Measurements from ENCODE around the gene COL20A1.
A peak's percentile ranks its signal among the peaks of the same experiment; 100 is the strongest.

Gene COL20A1

GRCh38 chr20:63277466-63278272, 15.3 kb upstream of the COL20A1 start:
- DNase-seq (ENCODE audit: low spot score), result no peak

- no peak for DNase-seq (ENCODE audit: low spot score)
These were observed 14.3 kb upstream of the COL20A1 start for GRCh38 chr20:63278661-63279060.

- no peak for DNase-seq (ENCODE audit: low spot score)
These were observed 13.1 kb upstream of the COL20A1 start for GRCh38 chr20:63279931-63280330.

GRCh38 chr20:63280371-63280770, 12.6 kb upstream of the COL20A1 start:
- no peak for DNase-seq (ENCODE audit: low spot score)

GRCh38 chr20:63280929-63281545, 11.9 kb upstream of the COL20A1 start:
- DNase-seq (ENCODE audit: low spot score), result peak; percentile 75

- DNase-seq (ENCODE audit: low spot score), result no peak
These were observed 11.0 kb upstream of the COL20A1 start for GRCh38 chr20:63281742-63282665.

GRCh38 chr20:63282946-63283345, 10.0 kb upstream of the COL20A1 start:
- DNase-seq (ENCODE audit: low spot score), result no peak

GRCh38 chr20:63283397-63284082, 9.4 kb upstream of the COL20A1 start:
- DNase-seq (ENCODE audit: low spot score), result no peak

GRCh38 chr20:63284083-63284440, 8.9 kb upstream of the COL20A1 start:
- no peak for DNase-seq (ENCODE audit: low spot score)

- DNase-seq (ENCODE audit: low spot score), result no peak
These were observed 8.4 kb upstream of the COL20A1 start for GRCh38 chr20:63284544-63284949.

- DNase-seq (ENCODE audit: low spot score), result no peak
These were observed 7.9 kb upstream of the COL20A1 start for GRCh38 chr20:63284981-63285524.

- DNase-seq (ENCODE audit: low spot score), result no peak
These were observed 7.1 kb upstream of the COL20A1 start for GRCh38 chr20:63285636-63286615.

- no peak for DNase-seq (ENCODE audit: low spot score)
These were observed 5.9 kb upstream of the COL20A1 start for GRCh38 chr20:63286781-63287696.

GRCh38 chr20:63287697-63288580, 5.0 kb upstream of the COL20A1 start:
- DNase-seq (ENCODE audit: low spot score), result no peak

- DNase-seq (ENCODE audit: low spot score), result no peak
These were observed 4.3 kb upstream of the COL20A1 start for GRCh38 chr20:63288581-63289251.

- no peak for DNase-seq (ENCODE audit: low spot score)
These were observed 3.5 kb upstream of the COL20A1 start for GRCh38 chr20:63289311-63290135.

- DNase-seq (ENCODE audit: low spot score), result no peak
These were observed 2.8 kb upstream of the COL20A1 start for GRCh38 chr20:63290136-63290676.
